HEK293 (cell line): ENCODE results near the gene TIMP2.

Experiments
- HOXA7 ChIP-seq: sonication (generic); formaldehyde crosslinking; IDR thresholded peaks from 2 replicates; pipeline ENCODE4 v1.8.1; 2022; ENCODE audit warnings: missing genetic modification reagents, borderline replicate concordance
- OVOL3 ChIP-seq: fragments of 450-650 bp; formaldehyde crosslinking; IDR thresholded peaks from 2 replicates; pipeline ENCODE4 v1.5.1; 2016; ENCODE audit warnings: missing biosample characterization, missing genetic modification characterization
- SETDB1 ChIP-seq: IDR thresholded peaks from one replicate; pipeline ENCODE4 v1.6.1; 2017; ENCODE audit warnings: mild to moderate bottlenecking, low read length, moderate library complexity, mixed read lengths; ENCODE audit not compliant: insufficient read length
- ZBTB20 ChIP-seq: fragments of 450-650 bp; formaldehyde crosslinking; IDR thresholded peaks from 2 replicates; pipeline ENCODE4 v1.5.1; 2016; ENCODE audit warnings: missing biosample characterization, missing genetic modification characterization
- ZBTB48 ChIP-seq: fragments of 450-650 bp; formaldehyde crosslinking; IDR thresholded peaks from 2 replicates; pipeline ENCODE4 v1.5.1; 2016; ENCODE audit warnings: missing biosample characterization, missing genetic modification characterization
- ZFP41 ChIP-seq: fragments of 450-650 bp; formaldehyde crosslinking; IDR thresholded peaks from 2 replicates; pipeline ENCODE4 v1.5.1; 2016; ENCODE audit warnings: missing biosample characterization, missing genetic modification characterization, borderline replicate concordance
- ZNF155 ChIP-seq: fragments of 450-650 bp; formaldehyde crosslinking; IDR thresholded peaks from 2 replicates; pipeline ENCODE4 v1.5.1; 2016; ENCODE audit warnings: missing biosample characterization, missing genetic modification characterization
- ZNF19 ChIP-seq: fragments of 450-650 bp; formaldehyde crosslinking; IDR thresholded peaks from 2 replicates; pipeline ENCODE4; 2016; ENCODE audit warnings: missing biosample characterization, missing genetic modification characterization, low read depth
- ZNF202 ChIP-seq: fragments of 450-650 bp; formaldehyde crosslinking; IDR thresholded peaks from 2 replicates; pipeline ENCODE4 v1.5.1; 2016; ENCODE audit warnings: missing biosample characterization, missing genetic modification characterization, borderline replicate concordance
- ZNF223 ChIP-seq: fragments of 450-650 bp; formaldehyde crosslinking; IDR thresholded peaks from 2 replicates; pipeline ENCODE4 v1.5.1; 2016; ENCODE audit warnings: missing biosample characterization, missing genetic modification characterization
- ZNF239 ChIP-seq: fragments of 450-650 bp; formaldehyde crosslinking; IDR thresholded peaks from 2 replicates; pipeline ENCODE4 v1.5.1; 2016; ENCODE audit warnings: missing biosample characterization, missing genetic modification characterization
- ZNF324 ChIP-seq: fragments of 450-650 bp; formaldehyde crosslinking; IDR thresholded peaks from 2 replicates; pipeline ENCODE4 v1.5.1; 2016; ENCODE audit warnings: missing biosample characterization, missing genetic modification characterization
- ZNF394 ChIP-seq: fragments of 450-650 bp; formaldehyde crosslinking; IDR thresholded peaks from 2 replicates; pipeline ENCODE4 v1.5.1; 2016; ENCODE audit warnings: missing biosample characterization, missing genetic modification characterization, mild to moderate bottlenecking, moderate library complexity, borderline replicate concordance
- ZNF529 ChIP-seq: fragments of 450-650 bp; formaldehyde crosslinking; IDR thresholded peaks from 2 replicates; pipeline ENCODE4 v1.5.1; 2017; ENCODE audit warnings: missing genetic modification characterization, missing biosample characterization; ENCODE audit not compliant: insufficient replicate concordance
- ZNF548 ChIP-seq: fragments of 450-650 bp; formaldehyde crosslinking; IDR thresholded peaks from 2 replicates; pipeline ENCODE4 v1.5.1; 2016; ENCODE audit warnings: missing biosample characterization, missing genetic modification characterization
- ZNF549 ChIP-seq: fragments of 450-650 bp; IDR thresholded peaks from 2 replicates; pipeline ENCODE4 v1.5.1; 2018; ENCODE audit warnings: missing biosample characterization, missing genetic modification characterization, mild to moderate bottlenecking, inconsistent platforms, moderate library complexity
- ZNF558 ChIP-seq: fragments of 450-650 bp; formaldehyde crosslinking; IDR thresholded peaks from 2 replicates; pipeline ENCODE4 v1.5.1; 2016; ENCODE audit warnings: missing biosample characterization, missing genetic modification characterization
- ZNF623 ChIP-seq: fragments of 450-650 bp; formaldehyde crosslinking; IDR thresholded peaks from 2 replicates; pipeline ENCODE4 v1.5.1; 2016; ENCODE audit warnings: missing biosample characterization, missing genetic modification characterization
- ZNF624 ChIP-seq: fragments of 450-650 bp; formaldehyde crosslinking; IDR thresholded peaks from 2 replicates; pipeline ENCODE4 v1.5.1; 2017; ENCODE audit warnings: missing biosample characterization, missing genetic modification characterization
- ZNF626 ChIP-seq: fragments of 450-650 bp; sonication (Bioruptor Pico); formaldehyde crosslinking; IDR thresholded peaks from 2 replicates; pipeline ENCODE4 v1.5.1; 2018; ENCODE audit warnings: missing biosample characterization, missing genetic modification characterization, inconsistent platforms
- ZNF76 ChIP-seq: fragments of 450-650 bp; formaldehyde crosslinking; IDR thresholded peaks from 2 replicates; pipeline ENCODE4; 2016; ENCODE audit warnings: low read depth, missing biosample characterization, missing genetic modification characterization, borderline replicate concordance
- ZNF776 ChIP-seq: fragments of 450-650 bp; formaldehyde crosslinking; IDR thresholded peaks from 2 replicates; pipeline ENCODE4 v1.5.0; 2017; ENCODE audit warnings: missing biosample characterization, missing genetic modification characterization, borderline replicate concordance
- ZNF830 ChIP-seq: fragments of 450-650 bp; IDR thresholded peaks from 2 replicates; pipeline ENCODE4 v1.5.0; 2018; ENCODE audit warnings: missing biosample characterization, missing genetic modification characterization, low read depth, mild to moderate bottlenecking, moderate library complexity
- ZSCAN30 ChIP-seq: fragments of 450-650 bp; IDR thresholded peaks from 2 replicates; pipeline ENCODE4 v1.5.1; 2018; ENCODE audit warnings: missing biosample characterization, mild to moderate bottlenecking, missing genetic modification characterization, moderate library complexity
- TF ChIP-seq, protein P1 (sequence below): fragments of 450-650 bp; formaldehyde crosslinking; IDR thresholded peaks from 2 replicates; pipeline ENCODE4 v1.5.1; 2016; ENCODE audit warnings: missing biosample characterization, missing genetic modification characterization, borderline replicate concordance
- TF ChIP-seq, protein P2 (sequence below): fragments of 450-650 bp; formaldehyde crosslinking; IDR thresholded peaks from 2 replicates; pipeline ENCODE4 v1.5.1; 2016; ENCODE audit warnings: missing biosample characterization, missing genetic modification characterization
- TF ChIP-seq, protein P3 (sequence below): fragments of 450-650 bp; formaldehyde crosslinking; IDR thresholded peaks from 2 replicates; pipeline ENCODE4 v1.5.1; 2016; ENCODE audit warnings: missing biosample characterization, missing genetic modification characterization
- TF ChIP-seq, protein P4 (sequence below): fragments of 450-650 bp; formaldehyde crosslinking; IDR thresholded peaks from 2 replicates; pipeline ENCODE4 v1.5.1; 2016; ENCODE audit warnings: missing biosample characterization, missing genetic modification characterization

Gene TIMP2

DNA sequence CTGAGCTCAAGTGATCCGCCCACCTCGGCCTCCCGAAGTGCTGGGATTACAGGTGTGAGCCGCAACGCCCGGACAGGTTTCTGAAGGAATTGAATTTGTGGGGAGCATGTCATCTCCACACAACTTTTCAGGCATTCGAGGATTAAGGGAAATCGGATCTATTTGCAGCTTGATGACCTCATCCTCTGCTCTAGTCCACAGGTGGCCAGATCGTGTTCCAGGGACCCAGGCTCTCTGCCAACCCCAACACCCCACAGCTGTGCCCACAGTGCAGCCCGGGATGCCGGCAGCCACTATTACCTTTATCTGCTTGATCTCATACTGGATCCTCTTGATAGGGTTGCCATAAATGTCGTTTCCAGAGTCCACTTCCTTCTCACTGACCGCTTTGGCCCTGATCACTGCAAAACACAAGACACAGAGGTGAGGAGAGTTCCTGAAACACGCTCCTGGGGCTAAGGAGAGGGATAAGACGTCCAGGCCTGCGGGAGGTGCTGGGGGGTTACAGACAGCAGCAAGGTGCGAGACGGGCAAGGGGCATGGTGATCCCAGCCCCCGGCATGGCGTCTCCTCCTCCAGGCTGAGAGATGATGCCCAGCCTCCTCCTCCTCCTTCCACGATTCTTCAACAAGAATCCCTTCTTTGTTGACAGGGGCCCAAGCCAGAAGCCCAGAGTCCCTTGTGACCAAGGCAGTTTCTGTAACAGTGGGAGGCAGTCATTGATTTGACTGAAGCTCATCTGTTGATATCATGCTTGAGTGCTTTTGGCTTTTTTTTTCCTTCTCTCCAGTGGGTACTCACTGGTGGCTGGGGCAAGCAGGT, 51.5 kb downstream of the TIMP2 start (continued):
- TF ChIP-seq, protein P1, sequence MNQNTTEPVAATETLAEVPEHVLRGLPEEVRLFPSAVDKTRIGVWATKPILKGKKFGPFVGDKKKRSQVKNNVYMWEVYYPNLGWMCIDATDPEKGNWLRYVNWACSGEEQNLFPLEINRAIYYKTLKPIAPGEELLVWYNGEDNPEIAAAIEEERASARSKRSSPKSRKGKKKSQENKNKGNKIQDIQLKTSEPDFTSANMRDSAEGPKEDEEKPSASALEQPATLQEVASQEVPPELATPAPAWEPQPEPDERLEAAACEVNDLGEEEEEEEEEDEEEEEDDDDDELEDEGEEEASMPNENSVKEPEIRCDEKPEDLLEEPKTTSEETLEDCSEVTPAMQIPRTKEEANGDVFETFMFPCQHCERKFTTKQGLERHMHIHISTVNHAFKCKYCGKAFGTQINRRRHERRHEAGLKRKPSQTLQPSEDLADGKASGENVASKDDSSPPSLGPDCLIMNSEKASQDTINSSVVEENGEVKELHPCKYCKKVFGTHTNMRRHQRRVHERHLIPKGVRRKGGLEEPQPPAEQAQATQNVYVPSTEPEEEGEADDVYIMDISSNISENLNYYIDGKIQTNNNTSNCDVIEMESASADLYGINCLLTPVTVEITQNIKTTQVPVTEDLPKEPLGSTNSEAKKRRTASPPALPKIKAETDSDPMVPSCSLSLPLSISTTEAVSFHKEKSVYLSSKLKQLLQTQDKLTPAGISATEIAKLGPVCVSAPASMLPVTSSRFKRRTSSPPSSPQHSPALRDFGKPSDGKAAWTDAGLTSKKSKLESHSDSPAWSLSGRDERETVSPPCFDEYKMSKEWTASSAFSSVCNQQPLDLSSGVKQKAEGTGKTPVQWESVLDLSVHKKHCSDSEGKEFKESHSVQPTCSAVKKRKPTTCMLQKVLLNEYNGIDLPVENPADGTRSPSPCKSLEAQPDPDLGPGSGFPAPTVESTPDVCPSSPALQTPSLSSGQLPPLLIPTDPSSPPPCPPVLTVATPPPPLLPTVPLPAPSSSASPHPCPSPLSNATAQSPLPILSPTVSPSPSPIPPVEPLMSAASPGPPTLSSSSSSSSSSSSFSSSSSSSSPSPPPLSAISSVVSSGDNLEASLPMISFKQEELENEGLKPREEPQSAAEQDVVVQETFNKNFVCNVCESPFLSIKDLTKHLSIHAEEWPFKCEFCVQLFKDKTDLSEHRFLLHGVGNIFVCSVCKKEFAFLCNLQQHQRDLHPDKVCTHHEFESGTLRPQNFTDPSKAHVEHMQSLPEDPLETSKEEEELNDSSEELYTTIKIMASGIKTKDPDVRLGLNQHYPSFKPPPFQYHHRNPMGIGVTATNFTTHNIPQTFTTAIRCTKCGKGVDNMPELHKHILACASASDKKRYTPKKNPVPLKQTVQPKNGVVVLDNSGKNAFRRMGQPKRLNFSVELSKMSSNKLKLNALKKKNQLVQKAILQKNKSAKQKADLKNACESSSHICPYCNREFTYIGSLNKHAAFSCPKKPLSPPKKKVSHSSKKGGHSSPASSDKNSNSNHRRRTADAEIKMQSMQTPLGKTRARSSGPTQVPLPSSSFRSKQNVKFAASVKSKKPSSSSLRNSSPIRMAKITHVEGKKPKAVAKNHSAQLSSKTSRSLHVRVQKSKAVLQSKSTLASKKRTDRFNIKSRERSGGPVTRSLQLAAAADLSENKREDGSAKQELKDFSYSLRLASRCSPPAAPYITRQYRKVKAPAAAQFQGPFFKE (tag by site-specific recombination): no peak
- TF ChIP-seq ZSCAN30 (tag by site-specific recombination) (no peak; the same call in 1 of the 2 replicates), ZNF529 (tag by site-specific recombination) (no peak), ZNF223 (tag by site-specific recombination) (no peak), HOXA7 (CRISPR knock-in tag) (no peak), ZBTB20 (tag by site-specific recombination) (peak; percentile 16; the same call in 1 of the 2 replicates), ZNF239 (tag by site-specific recombination) (no peak), ZNF830 (tag by site-specific recombination) (no peak), ZNF624 (tag by site-specific recombination) (no peak), ZNF76 (tag by site-specific recombination) (no peak), ZNF626 (tag by site-specific recombination) (no peak), ZNF155 (tag by site-specific recombination) (no peak), ZBTB48 (tag by site-specific recombination) (peak; percentile 77), ZNF549 (tag by site-specific recombination) (no peak), ZNF394 (peak; percentile 35; the same call in 1 of the 2 replicates), ZFP41 (no peak), SETDB1 (no peak), ZNF548 (tag by site-specific recombination) (no peak), ZNF623 (tag by site-specific recombination) (no peak), ZNF19 (tag by site-specific recombination) (no peak), ZNF324 (tag by site-specific recombination) (no peak), ZNF776 (no peak), OVOL3 (tag by site-specific recombination) (no peak), ZNF558 (tag by site-specific recombination) (no peak), ZNF202 (no peak)
- TF ChIP-seq, protein P2, sequence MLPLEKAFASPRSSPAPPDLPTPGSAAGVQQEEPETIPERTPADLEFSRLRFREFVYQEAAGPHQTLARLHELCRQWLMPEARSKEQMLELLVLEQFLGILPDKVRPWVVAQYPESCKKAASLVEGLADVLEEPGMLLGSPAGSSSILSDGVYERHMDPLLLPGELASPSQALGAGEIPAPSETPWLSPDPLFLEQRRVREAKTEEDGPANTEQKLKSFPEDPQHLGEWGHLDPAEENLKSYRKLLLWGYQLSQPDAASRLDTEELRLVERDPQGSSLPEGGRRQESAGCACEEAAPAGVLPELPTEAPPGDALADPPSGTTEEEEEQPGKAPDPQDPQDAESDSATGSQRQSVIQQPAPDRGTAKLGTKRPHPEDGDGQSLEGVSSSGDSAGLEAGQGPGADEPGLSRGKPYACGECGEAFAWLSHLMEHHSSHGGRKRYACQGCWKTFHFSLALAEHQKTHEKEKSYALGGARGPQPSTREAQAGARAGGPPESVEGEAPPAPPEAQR (tag by site-specific recombination): no peak
- TF ChIP-seq, protein P3, sequence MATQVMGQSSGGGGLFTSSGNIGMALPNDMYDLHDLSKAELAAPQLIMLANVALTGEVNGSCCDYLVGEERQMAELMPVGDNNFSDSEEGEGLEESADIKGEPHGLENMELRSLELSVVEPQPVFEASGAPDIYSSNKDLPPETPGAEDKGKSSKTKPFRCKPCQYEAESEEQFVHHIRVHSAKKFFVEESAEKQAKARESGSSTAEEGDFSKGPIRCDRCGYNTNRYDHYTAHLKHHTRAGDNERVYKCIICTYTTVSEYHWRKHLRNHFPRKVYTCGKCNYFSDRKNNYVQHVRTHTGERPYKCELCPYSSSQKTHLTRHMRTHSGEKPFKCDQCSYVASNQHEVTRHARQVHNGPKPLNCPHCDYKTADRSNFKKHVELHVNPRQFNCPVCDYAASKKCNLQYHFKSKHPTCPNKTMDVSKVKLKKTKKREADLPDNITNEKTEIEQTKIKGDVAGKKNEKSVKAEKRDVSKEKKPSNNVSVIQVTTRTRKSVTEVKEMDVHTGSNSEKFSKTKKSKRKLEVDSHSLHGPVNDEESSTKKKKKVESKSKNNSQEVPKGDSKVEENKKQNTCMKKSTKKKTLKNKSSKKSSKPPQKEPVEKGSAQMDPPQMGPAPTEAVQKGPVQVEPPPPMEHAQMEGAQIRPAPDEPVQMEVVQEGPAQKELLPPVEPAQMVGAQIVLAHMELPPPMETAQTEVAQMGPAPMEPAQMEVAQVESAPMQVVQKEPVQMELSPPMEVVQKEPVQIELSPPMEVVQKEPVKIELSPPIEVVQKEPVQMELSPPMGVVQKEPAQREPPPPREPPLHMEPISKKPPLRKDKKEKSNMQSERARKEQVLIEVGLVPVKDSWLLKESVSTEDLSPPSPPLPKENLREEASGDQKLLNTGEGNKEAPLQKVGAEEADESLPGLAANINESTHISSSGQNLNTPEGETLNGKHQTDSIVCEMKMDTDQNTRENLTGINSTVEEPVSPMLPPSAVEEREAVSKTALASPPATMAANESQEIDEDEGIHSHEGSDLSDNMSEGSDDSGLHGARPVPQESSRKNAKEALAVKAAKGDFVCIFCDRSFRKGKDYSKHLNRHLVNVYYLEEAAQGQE (tag by site-specific recombination): no peak
- TF ChIP-seq, protein P4, sequence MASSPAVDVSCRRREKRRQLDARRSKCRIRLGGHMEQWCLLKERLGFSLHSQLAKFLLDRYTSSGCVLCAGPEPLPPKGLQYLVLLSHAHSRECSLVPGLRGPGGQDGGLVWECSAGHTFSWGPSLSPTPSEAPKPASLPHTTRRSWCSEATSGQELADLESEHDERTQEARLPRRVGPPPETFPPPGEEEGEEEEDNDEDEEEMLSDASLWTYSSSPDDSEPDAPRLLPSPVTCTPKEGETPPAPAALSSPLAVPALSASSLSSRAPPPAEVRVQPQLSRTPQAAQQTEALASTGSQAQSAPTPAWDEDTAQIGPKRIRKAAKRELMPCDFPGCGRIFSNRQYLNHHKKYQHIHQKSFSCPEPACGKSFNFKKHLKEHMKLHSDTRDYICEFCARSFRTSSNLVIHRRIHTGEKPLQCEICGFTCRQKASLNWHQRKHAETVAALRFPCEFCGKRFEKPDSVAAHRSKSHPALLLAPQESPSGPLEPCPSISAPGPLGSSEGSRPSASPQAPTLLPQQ: 0 out of 2 replicates have a peak, but pooled peaks have one; percentile 40
